Mesothelial cell of epicardium (in vitro differentiated cells): ENCODE measurements around the gene SMO. TPM values are rescaled to one million over a fixed set of nuclear protein-coding genes. Genes with fewer than 3 reads are reported as not detected.

Experiments
- DNase-seq, 2 experiments: peaks; one replicate each; pipeline ENCODE4 v3.0.0; 2021; ENCODE audit warnings: low spot score in 2 of 2; ENCODE audit not compliant: unreplicated experiment in 2 of 2
- H3K27ac Mint-ChIP-seq: 2 replicates; pipeline ENCODE4 v1.8.0; 2021; ENCODE audit warnings: mixed read lengths
- H3K27me3 Mint-ChIP-seq: 2 replicates; pipeline ENCODE4 v1.8.0; 2021; ENCODE audit warnings: low read depth, mixed read lengths
- H3K36me3 Mint-ChIP-seq: 2 replicates; pipeline ENCODE4 v1.8.0; 2021; ENCODE audit warnings: mixed read lengths
- H3K4me1 Mint-ChIP-seq: 2 replicates; pipeline ENCODE4 v1.8.0; 2021; ENCODE audit warnings: mixed read lengths
- H3K4me3 Mint-ChIP-seq: 2 replicates; pipeline ENCODE4 v1.8.0; 2021; ENCODE audit warnings: mild to moderate bottlenecking, moderate library complexity, mixed read lengths
- H3K9me3 Mint-ChIP-seq: 2 replicates; pipeline ENCODE4 v1.8.0; 2021; ENCODE audit warnings: mixed read lengths
- CTCF ChIP-seq: fragments of 200-600 bp; sonication (generic); IDR thresholded peaks from one replicate; pipeline ENCODE4 v1.5.0; 2021; ENCODE audit warnings: antibody characterized with exemption; ENCODE audit not compliant: unreplicated experiment
- total RNA-seq: library from RNA; stranded (reverse); gene quantifications from 3 replicates; pipeline ENCODE4 v1.2.1, GENCODE V29; 2021

Gene SMO
- total RNA-seq, 1 donor from 2014 or later: 134 TPM

DNA sequence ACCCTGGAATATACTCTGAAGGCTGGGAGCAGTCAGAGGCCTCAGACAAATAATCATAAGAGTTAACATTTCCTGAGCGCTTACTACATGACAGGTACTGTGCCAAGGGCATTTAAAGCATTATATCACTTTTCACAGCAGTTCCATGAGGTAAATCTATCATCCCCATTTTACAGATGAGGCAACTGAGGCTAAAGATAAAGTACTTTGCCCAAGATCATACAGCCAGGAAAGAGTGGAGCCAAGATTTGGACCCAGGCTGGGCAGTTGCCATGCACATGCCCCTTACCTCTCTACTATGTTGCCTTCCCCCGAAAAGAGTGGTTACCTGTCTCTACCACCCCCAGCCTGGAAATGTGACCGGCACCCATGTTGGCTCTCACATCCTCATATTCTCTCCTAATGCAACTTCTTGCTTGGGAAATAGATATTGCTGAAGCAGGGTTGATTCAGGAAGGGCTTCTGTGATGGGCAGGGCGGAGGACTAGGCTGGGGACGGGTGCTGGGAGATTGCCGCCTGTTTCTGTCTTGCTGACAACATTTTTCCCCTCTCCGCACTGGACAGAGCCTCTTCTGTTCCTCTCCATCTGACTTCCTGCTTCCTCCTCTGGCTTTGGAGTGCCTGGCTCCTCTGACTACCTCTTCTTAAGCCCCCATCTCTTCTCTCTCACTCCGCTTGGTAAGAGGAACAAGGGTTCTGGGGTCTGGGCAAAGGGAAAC is 13.8 kb downstream of the SMO start:
- Mint-ChIP-seq H3K27me3 (no peaks in the 10 kb centered on the region), H3K4me3 (no peak overlapping the region), H3K36me3 (peaks cover 24% of the 10 kb centered on the region), H3K27ac (no peak overlapping the region), H3K4me1 (no peaks in the 10 kb centered on the region), H3K9me3 (no peaks in the 10 kb centered on the region)
- no peak for TF ChIP-seq CTCF
- DNase-seq: no peak

DNA sequence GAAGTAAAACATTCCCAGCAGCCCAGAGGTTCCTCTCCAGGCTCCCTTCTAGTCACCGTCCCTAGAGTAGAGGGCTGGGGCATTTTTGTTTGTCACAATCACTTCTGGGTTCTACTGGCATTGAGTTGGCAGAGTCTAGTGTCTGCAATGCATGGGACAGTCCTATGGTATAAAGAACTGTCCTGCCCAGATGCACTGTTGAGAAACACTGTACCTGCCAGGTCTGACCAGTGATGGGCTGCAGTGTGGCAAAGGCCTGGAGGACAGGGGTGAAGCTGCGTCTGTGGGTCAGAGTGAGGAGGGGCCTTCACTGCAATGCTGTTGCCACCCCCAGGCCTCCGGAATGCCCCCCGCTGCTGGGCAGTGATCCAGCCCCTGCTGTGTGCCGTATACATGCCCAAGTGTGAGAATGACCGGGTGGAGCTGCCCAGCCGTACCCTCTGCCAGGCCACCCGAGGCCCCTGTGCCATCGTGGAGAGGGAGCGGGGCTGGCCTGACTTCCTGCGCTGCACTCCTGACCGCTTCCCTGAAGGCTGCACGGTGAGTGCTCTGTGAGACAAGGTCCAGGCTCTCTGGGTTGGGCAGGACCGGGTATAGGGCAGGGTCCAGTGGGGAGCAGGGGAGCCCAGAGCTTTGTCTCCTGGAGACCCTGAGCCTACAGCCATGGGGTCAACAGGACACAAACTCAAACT is 14.8 kb downstream of the SMO start:
- Mint-ChIP-seq H3K27me3 (no peaks in the 10 kb centered on the region), H3K4me1 (no peaks in the 10 kb centered on the region), H3K9me3 (no peaks in the 10 kb centered on the region), H3K27ac (no peak overlapping the region), H3K4me3 (no peak overlapping the region), H3K36me3 (peaks cover 26% of the 10 kb centered on the region)
- no peak for DNase-seq
- TF ChIP-seq CTCF: no peak

GRCh38 chr7:129205126-129205818 is 16.8 kb downstream of the SMO start:
- no peak for DNase-seq
- Mint-ChIP-seq H3K27me3 (no peaks in the 10 kb centered on the region), H3K27ac (no peak overlapping the region), H3K4me1 (no peaks in the 10 kb centered on the region), H3K36me3 (peaks cover 31% of the 10 kb centered on the region), H3K4me3 (no peak overlapping the region), H3K9me3 (no peaks in the 10 kb centered on the region)
- TF ChIP-seq CTCF: no peak

DNA sequence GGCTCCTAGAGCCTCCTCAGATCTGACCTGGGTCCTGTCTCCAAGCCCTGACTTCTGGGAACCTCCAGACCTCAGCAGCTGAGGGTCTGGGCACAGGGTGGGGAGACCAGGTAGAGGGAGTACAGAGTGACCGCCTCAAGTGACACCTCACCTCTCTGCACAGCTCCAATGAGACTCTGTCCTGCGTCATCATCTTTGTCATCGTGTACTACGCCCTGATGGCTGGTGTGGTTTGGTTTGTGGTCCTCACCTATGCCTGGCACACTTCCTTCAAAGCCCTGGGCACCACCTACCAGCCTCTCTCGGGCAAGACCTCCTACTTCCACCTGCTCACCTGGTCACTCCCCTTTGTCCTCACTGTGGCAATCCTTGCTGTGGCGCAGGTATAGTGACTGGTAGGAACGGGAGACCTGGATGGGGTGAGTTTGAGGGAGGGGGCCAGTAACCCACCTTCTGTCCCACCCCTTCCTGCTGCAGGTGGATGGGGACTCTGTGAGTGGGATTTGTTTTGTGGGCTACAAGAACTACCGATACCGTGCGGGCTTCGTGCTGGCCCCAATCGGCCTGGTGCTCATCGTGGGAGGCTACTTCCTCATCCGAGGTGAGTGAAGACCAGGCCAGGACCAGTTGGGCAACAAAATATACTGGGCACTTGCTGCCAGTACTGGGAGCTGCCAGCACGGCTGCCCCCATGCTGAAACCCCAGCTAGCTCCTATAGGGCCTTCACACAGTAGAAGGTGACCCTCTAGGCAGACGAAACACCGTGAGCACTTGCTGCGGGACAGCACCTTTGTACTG is 17.8 kb downstream of the SMO start:
- DNase-seq: no peak
- Mint-ChIP-seq H3K27ac (no peak overlapping the region), H3K36me3 (peaks cover 36% of the 10 kb centered on the region), H3K4me3 (no peak overlapping the region), H3K9me3 (no peaks in the 10 kb centered on the region), H3K27me3 (no peaks in the 10 kb centered on the region), H3K4me1 (no peaks in the 10 kb centered on the region)
- no peak for TF ChIP-seq CTCF

DNA sequence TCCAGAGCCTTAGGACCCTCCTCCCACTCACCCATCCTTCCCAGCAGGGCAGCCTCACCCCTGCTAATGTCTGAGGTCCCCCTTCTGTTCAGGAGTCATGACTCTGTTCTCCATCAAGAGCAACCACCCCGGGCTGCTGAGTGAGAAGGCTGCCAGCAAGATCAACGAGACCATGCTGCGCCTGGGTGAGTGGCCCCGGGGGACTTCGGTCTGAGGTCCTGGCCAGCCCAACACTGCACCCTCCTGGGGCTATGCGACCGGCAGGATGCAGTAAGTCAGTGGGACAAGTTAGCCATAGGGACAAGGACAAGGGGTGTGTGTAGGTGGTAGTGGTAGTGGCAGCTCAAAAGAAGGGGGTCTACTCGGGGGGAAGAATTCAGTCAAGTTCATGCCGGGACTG is 20.2 kb downstream of the SMO start:
- no peak for DNase-seq
- H3K36me3 Mint-ChIP-seq: peaks cover 39% of the 10 kb centered on the region
- H3K27ac Mint-ChIP-seq: no peak overlapping the region
- H3K9me3 Mint-ChIP-seq: no peaks in the 10 kb centered on the region
- H3K27me3 Mint-ChIP-seq: no peaks in the 10 kb centered on the region
- no peak overlapping the region for H3K4me3 Mint-ChIP-seq
- no peak for TF ChIP-seq CTCF
- no peaks in the 10 kb centered on the region for H3K4me1 Mint-ChIP-seq
